Measurements from ENCODE around the gene PDE11A.

DNA sequence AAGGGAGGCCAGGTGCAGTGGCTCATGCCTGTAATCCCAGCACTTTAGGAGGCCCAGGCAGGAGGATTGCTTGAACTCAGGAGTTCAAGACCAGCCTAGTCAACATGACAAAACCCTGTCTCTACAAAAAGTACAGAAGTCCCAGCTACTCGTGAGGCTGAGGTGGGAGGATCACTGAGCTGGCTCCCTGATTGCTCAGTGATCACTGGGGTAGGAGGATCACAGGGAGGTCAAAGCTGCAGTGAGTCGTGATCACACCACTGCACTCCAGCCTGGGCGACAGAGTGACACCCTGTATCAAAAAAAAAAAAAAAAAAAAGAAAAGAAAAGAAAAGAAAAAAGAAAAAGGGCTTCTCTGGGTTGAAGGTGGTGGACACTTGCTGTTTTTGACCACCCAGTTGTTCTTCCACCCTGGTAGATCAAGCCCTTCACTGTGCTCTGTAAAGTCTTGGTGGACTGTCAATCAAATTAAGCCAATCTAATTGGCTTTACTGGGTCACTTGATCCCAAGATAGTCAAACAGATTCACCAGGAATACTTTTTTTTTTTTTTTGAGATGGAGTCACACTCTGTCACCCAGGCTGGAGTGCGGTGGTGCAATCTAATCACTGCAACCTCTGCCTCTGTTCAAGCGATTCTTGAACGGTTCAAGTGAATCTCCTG, 488.4 kb downstream of the PDE11A start:
- TF ChIP-seq POLR2A (IDR thresholded peaks at IDR 0.05) (no peak), CTCF (IDR thresholded peaks at IDR 0.05) (no peak)

All from lower leg skin (tissue), 3 donors.